Thoracic aorta (tissue), 2 donors: ENCODE results near the gene MTRFR. TPM values are rescaled to one million over a fixed set of nuclear protein-coding genes. Genes with fewer than 3 reads are reported as not detected.
A peak's percentile ranks its signal among the peaks of the same experiment; 100 is the strongest.
"Not testable (repeated sequence)": the region's sequence is repeated elsewhere in the genome, so short reads cannot be mapped to it uniquely, and the experiment has no call there.

Experiments
- ATAC-seq: fragments of 150-250 bp; one replicate; pipeline ENCODE4 v1.8.0; 2017; ENCODE audit warnings: low read depth; ENCODE audit not compliant: insufficient number of reproducible peaks, low FRiP score
- DNase-seq: peaks from one replicate; pipeline ENCODE4 v3.0.0-alpha.2; 2020; ENCODE audit warnings: low spot score
- H3K27ac ChIP-seq, 2 donors: fragments of 200-600 bp; sonication (generic); 1 replicate in 1 of 2; 2 replicates in 1 of 2; pipeline ENCODE4 v1.5.1; 2016; ENCODE audit warnings: mild to moderate bottlenecking in 2 of 2, moderate library complexity in 2 of 2
- H3K27me3 ChIP-seq: fragments of 200-600 bp; sonication (generic); replicated peaks from 2 replicates; pipeline ENCODE4 v1.6.0; 2016; ENCODE audit warnings: mild to moderate bottlenecking; ENCODE audit not compliant: insufficient read depth
- H3K36me3 ChIP-seq: fragments of 200-600 bp; sonication (generic); one replicate; pipeline ENCODE4 v1.5.1; 2016
- H3K4me1 ChIP-seq, 2 donors: fragments of 200-600 bp; sonication (generic); 1 replicate in 1 of 2; 2 replicates in 1 of 2; pipeline versions ENCODE4 v1.5.1 to v1.6.0; 2016; ENCODE audit warnings: low read depth in 2 of 2, mild to moderate bottlenecking in 1 of 2; ENCODE audit not compliant: control insufficient read depth in 1 of 2
- H3K4me3 ChIP-seq: fragments of 200-600 bp; sonication (generic); 2 replicates; pipeline ENCODE4 v1.5.1; 2016; ENCODE audit warnings: mild to moderate bottlenecking
- H3K9me3 ChIP-seq: fragments of 200-600 bp; sonication (generic); 2 replicates; pipeline ENCODE4 v1.5.1; 2016
- total RNA-seq, 2 donors: library from RNA; depleted of rRNA; stranded (reverse); fragments of >200 nt; gene quantifications; one replicate each; pipeline versions ENCODE4 v1.1.0 to v1.2.3, GENCODE V29; 2016
- TF ChIP-seq, protein P1 (sequence below): fragments of 200-600 bp; sonication (generic); IDR thresholded peaks from one replicate; pipeline ENCODE4 v1.5.1; 2019; ENCODE audit warnings: antibody characterized with exemption

MTRFR gene
- total RNA-seq, 2 donors from 2014 or later: 9.9 to 17.2 TPM

DNA sequence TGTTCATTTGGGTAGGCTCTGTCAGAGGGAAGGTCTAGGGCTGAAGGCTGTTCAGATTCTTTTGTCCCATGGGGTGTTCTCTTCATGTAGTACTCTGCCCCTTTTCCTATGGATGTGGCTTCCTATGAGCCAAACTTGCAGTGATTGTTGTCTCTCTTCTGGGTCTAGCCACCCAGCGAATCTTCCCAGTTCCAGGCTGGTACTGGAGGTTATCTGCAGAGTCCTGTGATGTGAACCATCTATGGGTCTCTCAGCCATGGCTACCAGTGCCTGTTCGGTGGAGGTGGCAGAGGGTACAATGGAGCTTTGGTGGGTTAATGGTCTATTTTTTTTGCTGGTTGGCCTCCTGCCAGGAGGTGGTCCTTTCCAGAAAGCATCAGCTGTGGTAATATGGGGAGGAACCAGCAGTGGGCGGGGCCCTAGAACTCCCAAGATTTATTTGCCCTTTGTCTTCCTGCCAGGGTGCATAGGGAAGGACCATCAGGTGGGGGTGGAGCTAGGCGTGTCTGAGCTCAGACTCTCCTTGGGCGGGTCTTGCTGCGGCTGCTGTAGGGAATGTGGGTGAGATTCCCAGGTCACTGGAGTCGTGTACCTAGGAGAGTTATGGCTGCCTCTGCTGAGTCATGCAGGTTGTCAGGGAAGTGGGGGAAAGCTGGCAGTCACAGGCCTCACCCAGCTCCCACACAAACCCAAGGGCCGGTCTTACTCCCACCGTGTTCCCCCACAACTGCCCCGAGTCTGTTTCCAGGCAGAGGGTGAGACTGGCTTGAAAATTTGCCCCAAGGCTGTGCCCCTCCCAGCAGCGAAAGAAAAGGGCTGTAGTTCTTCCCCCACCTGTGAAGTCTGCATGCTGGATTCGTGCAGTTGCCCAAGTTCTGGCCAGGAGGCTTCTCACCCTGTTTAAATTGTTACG, 17.5 kb downstream of the MTRFR start:
- no peak overlapping the region for H3K27ac ChIP-seq
- DNase-seq: no peak

DNA sequence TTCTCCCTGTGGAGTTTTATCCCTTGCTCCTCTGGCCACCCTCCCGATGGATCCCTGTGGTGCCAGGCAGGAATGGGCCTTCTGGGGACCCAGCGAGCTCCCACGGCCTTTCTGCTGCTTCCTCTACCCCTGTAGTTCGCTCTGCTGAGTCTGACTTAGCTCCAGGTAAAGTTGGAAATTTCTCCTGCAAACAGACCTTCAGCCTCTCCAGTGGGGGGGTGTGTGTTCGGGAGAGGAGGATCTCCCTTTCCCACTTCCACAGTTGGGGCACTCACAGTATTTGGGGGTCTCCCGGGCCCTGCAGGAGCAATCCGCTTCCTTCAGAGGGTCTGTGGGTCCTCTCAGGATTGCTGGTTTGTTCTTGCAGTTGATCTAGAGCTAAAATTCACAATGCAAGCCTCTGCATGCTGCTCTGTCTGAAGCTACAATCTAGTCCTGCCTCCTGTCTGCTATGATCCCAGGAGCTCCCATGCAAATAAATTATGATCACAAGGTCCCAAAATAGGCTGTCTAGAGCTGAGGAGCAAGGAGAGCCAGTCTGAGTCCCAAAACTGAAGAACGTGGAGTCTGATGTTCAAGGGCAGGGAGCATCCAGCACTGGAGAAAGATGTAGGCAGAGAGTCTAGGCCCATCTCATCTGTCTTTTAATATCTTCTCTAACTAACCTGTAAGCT, 18.3 kb downstream of the MTRFR start:
- ATAC-seq: no peak
- no peak overlapping the region for H3K27ac ChIP-seq

More for the DNA sequence above, 17.5 kb downstream of the MTRFR start:
- Histone ChIP-seq H3K36me3 (no peaks in the 10 kb centered on the region), H3K9me3 (no peaks in the 10 kb centered on the region), H3K4me1 (peaks cover 12 to 36% of the 10 kb centered on the region in 2 donors), H3K4me3 (no peak overlapping the region), H3K27me3 (no peaks in the 10 kb centered on the region)
- TF ChIP-seq, protein P1, sequence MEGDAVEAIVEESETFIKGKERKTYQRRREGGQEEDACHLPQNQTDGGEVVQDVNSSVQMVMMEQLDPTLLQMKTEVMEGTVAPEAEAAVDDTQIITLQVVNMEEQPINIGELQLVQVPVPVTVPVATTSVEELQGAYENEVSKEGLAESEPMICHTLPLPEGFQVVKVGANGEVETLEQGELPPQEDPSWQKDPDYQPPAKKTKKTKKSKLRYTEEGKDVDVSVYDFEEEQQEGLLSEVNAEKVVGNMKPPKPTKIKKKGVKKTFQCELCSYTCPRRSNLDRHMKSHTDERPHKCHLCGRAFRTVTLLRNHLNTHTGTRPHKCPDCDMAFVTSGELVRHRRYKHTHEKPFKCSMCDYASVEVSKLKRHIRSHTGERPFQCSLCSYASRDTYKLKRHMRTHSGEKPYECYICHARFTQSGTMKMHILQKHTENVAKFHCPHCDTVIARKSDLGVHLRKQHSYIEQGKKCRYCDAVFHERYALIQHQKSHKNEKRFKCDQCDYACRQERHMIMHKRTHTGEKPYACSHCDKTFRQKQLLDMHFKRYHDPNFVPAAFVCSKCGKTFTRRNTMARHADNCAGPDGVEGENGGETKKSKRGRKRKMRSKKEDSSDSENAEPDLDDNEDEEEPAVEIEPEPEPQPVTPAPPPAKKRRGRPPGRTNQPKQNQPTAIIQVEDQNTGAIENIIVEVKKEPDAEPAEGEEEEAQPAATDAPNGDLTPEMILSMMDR: no peak
- ATAC-seq: no peak

DNA sequence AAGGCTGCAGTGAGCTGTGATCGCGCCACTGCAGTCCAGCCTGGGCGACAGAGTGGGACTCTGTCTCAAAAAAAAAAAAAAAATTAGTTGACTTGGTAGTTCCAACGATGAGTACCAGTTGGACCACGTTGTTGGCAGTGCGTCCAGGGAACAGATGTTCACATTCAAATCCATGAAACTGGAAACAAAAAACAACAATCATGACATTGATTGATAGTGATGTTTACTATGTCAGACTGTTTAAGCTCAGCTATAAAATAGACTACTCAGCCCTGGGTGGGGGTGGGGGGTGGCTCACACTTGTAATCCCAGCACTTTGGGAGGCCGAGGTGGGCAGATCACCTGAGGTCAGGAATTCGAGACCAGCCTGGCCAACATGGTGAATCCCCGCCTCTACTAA, 19.1 kb downstream of the MTRFR start:
- ATAC-seq, H3K36me3 ChIP-seq, DNase-seq, H3K9me3 ChIP-seq, H3K27ac ChIP-seq, H3K4me3 ChIP-seq, H3K27me3 ChIP-seq: not testable (repeated sequence)
- H3K4me1 ChIP-seq: peaks cover 12 to 36% of the 10 kb centered on the region in 2 donors

More for the DNA sequence above, 18.3 kb downstream of the MTRFR start:
- Histone ChIP-seq H3K36me3 (no peaks in the 10 kb centered on the region), H3K9me3 (no peaks in the 10 kb centered on the region), H3K4me3 (no peak overlapping the region), H3K4me1 (peaks cover 12 to 36% of the 10 kb centered on the region in 2 donors), H3K27me3 (no peaks in the 10 kb centered on the region)
- no peak for DNase-seq
- TF ChIP-seq, protein P1: no peak

DNA sequence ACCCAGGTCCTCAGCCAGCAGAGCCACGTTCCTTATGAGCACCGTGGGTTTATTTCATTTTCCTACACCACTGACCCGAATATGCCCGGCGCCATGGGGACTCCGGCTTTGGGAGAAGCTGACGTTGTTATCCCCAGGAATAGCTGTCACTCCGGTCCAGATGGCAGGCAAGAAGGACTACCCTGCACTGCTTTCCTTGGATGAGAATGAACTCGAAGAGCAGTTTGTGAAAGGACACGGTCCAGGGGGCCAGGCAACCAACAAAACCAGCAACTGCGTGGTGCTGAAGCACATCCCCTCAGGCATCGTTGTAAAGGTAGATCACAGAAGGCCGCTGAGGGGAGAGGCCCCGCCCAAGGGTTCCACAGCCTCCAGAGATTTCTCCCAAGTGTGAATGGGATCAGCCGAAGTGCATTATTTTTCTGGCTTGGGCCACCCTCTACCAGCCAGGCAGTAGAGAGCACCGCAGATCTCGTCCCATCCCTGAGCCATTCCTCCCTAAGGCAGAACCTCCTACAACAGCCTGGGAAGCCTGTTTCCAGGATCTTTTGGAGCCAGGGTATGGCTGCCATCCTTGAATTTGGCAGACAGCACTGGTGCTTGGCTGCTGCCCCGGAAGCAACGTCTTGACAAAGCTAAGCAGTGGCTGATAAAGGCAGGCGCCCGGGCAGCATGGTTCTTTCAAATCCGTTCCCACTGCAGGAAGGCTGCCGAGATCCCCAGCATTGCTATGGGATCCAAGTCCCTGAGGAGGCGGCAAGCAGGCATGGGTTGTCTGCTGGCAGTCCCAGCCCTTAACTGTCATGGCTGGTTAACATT, 20.6 kb downstream of the MTRFR start:
- ATAC-seq: no peak
- TF ChIP-seq, protein P1: no peak
- H3K27ac ChIP-seq: peak overlapping the region; percentile 62 to 65
- DNase-seq: no peak
- peaks cover 13% of the 10 kb centered on the region for H3K36me3 ChIP-seq
- H3K4me3 ChIP-seq: peak overlapping the region; percentile 48
- H3K27me3 ChIP-seq: no peaks in the 10 kb centered on the region
- H3K9me3 ChIP-seq: no peaks in the 10 kb centered on the region
- H3K4me1 ChIP-seq: peaks cover 12 to 36% of the 10 kb centered on the region in 2 donors

DNA sequence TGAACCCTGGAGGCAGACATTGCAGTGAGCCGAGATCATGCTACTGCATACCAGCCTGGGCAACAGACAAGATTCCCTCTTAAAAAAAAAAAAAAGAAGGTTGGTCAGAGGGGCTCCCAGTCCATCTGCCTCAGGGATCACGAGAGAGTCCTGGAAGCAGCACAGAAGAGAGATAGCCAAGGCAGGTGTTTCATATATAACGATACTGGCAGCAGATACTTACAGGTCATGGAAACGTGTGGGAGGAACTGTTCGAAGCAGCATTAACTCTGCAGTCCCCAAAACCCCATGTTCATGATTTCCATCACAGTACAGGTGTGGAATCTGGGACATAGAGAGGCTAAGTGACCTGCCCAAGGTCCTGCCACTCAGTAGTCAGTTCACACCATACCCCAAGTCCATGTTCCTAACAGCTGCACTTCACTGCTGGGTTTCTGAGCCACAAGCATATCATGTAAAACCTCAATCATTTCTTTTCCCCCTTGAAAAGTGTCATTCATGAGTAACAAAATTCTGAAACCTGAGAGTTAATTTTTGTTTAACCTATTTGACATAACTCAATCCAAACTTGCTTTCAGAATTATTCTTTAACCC, 21.7 kb downstream of the MTRFR start:
- no peak for DNase-seq
- peaks cover 12 to 36% of the 10 kb centered on the region in 2 donors for H3K4me1 ChIP-seq
- H3K27ac ChIP-seq: no peak overlapping the region
- H3K36me3 ChIP-seq: peaks cover 18% of the 10 kb centered on the region
- H3K9me3 ChIP-seq: no peaks in the 10 kb centered on the region
- no peak overlapping the region for H3K4me3 ChIP-seq
- TF ChIP-seq, protein P1: no peak
- ATAC-seq: no peak
- H3K27me3 ChIP-seq: no peaks in the 10 kb centered on the region
